ENCODE results near the gene KRTAP16-1. TPM values are rescaled to one million over a fixed set of nuclear protein-coding genes. Genes with fewer than 3 reads are reported as not detected.

The KRTAP16-1 gene
- total and polyA plus RNA-seq, 2 donors, result not detected

DNA sequence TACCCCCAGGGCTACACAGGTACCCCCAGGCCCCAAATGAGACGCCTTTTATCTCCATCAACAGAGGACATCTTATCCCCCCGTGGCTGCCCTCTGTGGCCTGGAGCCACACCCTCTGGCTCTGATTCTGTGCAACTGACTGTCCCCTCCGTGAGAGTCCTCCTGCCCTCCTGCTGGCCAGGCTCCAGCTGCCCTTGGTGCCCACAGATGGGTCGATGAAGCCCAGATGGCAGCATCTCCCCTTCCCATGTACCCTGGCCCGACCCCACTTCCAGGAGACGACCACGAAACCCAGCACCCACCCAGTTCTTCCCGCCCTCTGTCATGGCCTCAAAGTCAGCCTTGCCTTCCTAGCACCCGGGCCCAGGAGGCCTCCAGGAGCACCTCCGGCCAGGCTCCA lies 16.0 kb upstream of the KRTAP16-1 start:
- DNase-seq (ENCODE audit: extremely low spot score), result no peak
- no peaks in the 10 kb centered on the region for H3K4me1 ChIP-seq (ENCODE audit: insufficient read depth)
- WGBS, result 84% methylated on average over 10 of the region's 10 CpGs
- H3K27ac ChIP-seq (ENCODE audit: low read depth), result no peak overlapping the region
- no peak overlapping the region for H3K4me3 ChIP-seq (ENCODE audit: low read depth, low read length)
- no peaks in the 10 kb centered on the region for H3K36me3 ChIP-seq (ENCODE audit: insufficient read depth)

DNA sequence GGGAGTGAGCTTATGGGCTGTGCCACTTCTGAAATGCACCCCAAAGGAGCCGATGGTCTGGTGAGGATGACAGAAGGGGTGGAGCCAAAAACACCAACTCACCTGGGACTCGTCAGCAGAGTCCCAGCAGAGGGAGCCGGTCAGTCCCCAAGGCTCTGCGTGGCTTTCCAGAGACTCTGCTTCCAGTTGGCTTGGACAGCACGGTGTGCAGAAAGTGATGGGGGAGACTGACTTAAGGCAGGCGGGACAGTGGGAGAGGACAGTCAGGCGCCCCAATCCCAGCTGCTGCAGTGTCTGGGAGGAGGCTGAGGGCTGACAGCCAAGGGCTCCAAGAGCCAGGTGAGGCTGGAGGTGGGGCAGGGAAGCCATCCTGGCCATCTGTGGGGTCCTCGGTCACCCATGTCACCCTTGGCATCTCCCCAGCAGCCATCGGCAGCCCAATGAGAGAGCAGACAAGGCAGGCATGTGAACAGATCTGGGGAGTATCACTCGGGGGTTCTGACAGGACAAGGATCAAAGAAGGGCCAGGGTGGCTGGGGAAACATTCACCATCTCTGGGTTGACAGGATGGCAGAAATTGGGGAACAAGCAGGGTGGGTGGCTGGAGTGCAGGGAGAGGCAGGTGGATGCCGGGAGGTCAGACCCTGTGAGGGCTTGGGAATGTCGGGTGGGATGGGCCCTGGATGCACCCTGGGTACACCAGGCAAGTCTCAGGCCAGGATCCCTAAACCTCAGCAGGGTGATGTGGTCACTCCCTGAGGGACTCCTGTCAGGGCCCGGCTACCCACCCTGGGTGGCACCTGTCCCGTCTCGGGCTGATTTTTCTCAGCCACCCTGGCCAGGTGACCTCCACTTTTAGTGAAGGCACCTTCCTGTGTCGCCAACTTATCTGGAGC lies 15.3 kb upstream of the KRTAP16-1 start:
- Histone ChIP-seq H3K36me3 (ENCODE audit: insufficient read depth) (no peaks in the 10 kb centered on the region), H3K4me1 (ENCODE audit: insufficient read depth) (no peaks in the 10 kb centered on the region), H3K27ac (ENCODE audit: low read depth) (no peak overlapping the region), H3K4me3 (ENCODE audit: low read depth, low read length) (no peak overlapping the region)
- no peak for DNase-seq (ENCODE audit: extremely low spot score)
- 73% methylated on average over 16 of the region's 16 CpGs for WGBS

DNA sequence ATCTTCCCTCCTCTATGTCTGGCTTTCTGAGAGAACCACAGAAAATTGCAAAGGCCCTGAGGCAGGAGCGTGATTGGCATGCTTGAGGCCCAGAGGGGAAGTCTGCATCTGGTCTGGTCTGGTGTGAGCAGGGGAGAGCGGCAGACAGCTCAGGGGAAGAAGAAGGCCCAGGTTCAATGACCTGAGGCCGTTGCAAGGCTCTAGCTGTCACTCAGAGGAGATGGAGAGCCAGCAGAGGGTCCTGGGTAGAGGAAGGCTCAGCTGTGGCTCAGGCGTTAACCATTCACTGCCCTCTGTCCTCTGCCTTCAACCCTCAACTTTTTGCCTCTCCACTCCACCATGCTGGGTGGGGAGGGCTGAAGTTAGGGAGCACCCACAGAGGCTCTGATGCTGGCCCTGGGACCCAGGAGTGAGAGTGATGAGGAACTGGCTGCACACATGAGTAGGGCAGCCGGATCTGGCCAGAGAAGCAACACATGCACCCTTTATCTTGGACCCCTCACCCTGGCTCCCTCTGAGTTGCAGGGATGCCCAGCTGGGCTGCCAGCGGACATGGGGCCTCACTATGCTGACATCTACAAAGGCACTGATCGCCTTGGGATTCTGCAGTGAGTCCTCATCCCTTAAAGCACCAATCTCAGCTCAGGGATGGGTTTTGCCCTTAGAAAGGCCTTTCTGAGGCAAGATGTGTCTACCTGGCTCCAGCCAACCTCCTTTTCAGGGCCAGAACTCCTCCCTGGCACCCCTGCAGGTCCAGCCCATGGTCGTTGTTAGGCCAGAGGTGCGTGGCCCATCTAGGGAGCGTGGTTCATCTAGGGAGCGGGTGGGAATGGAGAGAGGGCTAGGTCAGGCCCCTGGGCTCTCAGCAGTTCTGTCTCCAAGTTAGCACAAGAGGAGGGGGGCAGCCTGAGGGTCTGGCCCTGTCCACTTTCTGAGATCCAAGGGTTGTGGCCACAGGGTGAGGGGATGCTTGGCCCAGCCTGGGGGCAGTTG lies 14.1 kb upstream of the KRTAP16-1 start:
- no peak overlapping the region for H3K27ac ChIP-seq (ENCODE audit: low read depth)
- H3K4me3 ChIP-seq (ENCODE audit: low read depth, low read length), result no peak overlapping the region
- H3K36me3 ChIP-seq (ENCODE audit: insufficient read depth), result no peaks in the 10 kb centered on the region
- 90% methylated on average over 11 of the region's 11 CpGs for WGBS
- DNase-seq (ENCODE audit: extremely low spot score), result no peak
- no peaks in the 10 kb centered on the region for H3K4me1 ChIP-seq (ENCODE audit: insufficient read depth)

DNA sequence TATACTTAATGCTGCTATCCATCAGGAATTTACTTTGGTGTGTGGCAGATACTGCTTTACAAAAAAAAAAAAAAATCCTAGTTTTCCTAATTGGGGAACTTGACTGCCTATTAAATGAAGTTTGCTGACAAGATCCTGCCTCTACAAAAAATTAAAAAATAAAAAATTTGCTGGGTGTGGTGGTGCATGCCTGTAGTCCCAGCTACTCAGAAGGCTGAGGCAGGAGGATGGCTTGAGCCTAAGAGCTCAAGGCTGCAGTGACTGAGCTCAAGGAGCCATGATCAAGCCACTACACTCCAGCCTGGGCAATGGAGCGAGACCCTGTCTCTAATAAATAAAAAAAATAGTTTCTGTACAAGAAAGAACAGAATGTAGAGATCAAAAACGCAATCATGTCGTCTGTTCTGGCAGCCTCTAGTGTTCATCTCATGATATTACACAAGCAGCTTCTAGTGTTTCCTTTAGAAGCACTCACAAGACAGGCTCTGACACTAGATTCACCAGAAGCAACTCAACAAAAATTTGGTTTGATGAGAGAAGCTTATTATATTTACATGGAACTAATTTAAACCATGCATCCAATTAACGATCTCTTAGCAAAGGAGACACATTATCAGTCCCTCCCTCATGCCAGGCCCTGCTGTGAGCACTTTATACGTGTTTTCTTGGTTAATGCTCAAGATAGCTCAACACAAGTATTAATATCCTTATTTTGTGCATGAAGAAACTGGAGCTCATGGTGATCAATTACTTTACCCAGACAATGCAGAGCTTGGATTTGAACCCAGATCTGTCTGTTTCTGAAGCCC lies 13.2 kb upstream of the KRTAP16-1 start:
- Histone ChIP-seq H3K4me3 (ENCODE audit: low read depth, low read length) (no peak overlapping the region), H3K4me1 (ENCODE audit: insufficient read depth) (no peaks in the 10 kb centered on the region), H3K36me3 (ENCODE audit: insufficient read depth) (no peaks in the 10 kb centered on the region), H3K27ac (ENCODE audit: low read depth) (no peak overlapping the region)
- WGBS, result 32% methylated on average over 5 of the region's 5 CpGs
- DNase-seq (ENCODE audit: extremely low spot score), result no peak

DNA sequence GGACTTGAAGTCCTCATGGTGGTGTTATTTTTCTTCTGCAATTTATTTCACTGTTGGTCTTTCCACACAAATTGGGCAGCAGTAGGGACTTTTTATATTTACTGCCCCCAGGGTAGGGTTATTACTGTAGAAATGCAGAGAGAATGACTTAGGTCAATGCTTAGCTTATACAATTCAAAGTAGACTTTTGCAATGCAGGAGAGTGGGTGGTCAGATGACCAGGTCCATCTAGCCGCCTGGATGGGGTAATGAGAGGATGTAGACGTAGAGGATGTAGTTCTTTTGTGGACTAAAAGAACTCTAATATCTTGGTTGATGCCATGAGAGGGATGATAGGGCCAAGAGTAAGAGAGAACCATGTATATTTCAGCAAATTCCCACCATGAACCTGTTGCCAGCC lies 9.1 kb upstream of the KRTAP16-1 start:
- 48% methylated on average over 2 of the region's 2 CpGs for WGBS
- no peaks in the 10 kb centered on the region for H3K4me1 ChIP-seq (ENCODE audit: insufficient read depth)
- DNase-seq (ENCODE audit: extremely low spot score), result no peak
- H3K27ac ChIP-seq (ENCODE audit: low read depth), result no peak overlapping the region
- H3K4me3 ChIP-seq (ENCODE audit: low read depth, low read length), result no peak overlapping the region
- no peaks in the 10 kb centered on the region for H3K36me3 ChIP-seq (ENCODE audit: insufficient read depth)

DNA sequence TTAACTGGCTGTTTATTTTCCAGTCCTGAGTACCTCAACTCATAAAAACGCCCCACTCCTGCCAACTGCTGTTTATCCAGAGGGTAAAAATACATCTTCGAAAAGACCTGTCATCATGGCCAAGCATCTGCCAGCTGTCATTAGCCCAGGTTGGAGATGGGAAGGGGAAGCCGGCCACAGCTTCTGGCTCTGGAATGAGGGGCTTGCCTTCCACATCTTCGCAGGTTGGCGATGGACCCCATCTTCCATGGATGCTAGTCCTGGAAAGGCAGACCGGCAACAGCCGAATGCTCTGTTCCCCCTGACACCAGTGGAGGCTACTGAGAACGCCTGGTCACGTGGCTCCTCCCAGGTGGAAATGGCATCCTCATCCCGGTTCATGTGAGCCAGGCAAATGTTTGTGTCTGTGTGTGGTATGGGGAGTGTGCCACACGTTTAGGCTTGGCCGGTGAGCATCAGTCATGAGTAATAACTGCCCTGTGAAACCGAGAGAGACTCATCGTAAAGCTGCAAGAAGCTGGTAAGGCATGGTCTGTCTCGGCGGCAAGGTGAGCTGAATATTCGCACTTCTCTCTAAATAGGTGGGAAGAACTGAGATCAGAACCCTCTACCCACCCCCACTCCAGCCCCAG lies 6.8 kb upstream of the KRTAP16-1 start:
- H3K27ac ChIP-seq (ENCODE audit: low read depth), result no peak overlapping the region
- no peaks in the 10 kb centered on the region for H3K4me1 ChIP-seq (ENCODE audit: insufficient read depth)
- H3K4me3 ChIP-seq (ENCODE audit: low read depth, low read length), result no peak overlapping the region
- no peaks in the 10 kb centered on the region for H3K36me3 ChIP-seq (ENCODE audit: insufficient read depth)
- no peak for DNase-seq (ENCODE audit: extremely low spot score)
- 69% methylated on average over 17 of the region's 17 CpGs for WGBS

DNA sequence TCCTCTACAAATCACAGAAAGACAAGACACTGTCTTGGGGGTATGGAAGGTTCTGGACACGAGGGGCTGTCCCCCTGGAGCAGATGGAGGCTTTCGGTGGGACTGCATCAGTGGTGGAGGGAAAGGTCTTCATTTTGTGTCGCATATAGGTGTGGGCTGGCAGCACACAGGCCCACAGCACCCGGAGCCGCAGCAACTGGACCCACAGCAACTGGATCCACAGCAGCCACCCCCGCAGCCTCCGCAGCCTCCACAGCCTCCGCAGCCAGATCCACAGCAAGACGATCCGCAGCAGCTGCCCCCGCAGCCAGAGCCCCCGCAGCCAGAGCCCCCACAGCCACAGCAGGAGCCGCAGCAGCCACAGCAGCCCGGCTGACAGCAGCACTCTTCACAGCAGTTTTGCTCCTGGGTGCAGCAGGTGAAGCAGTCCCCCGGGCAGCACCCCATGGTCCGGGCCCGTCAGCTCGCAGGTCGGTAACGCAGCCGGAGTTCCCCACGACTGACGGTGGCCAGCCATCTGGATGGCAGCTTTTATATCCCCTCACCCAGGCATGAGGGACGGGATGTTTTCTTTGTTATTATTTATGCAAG lies 6.2 kb upstream of the KRTAP16-1 start, which contains the start of gene KRTAP17-1:
Gene KRTAP17-1 (minus strand): TSS at position 507 of the 591 bp plus-strand sequence. CDS start 60 bp downstream, at position 447.
- Histone ChIP-seq H3K36me3 (ENCODE audit: insufficient read depth) (no peaks in the 10 kb centered on the region), H3K27ac (ENCODE audit: low read depth) (no peak within 1 kb of the TSS), H3K4me3 (ENCODE audit: low read depth, low read length) (no peak within 1 kb of the TSS), H3K4me1 (ENCODE audit: insufficient read depth) (no peaks in the 10 kb centered on the region)
- no peak for DNase-seq (ENCODE audit: extremely low spot score)
- 70% methylated on average over 24 of the region's 24 CpGs for WGBS

DNA sequence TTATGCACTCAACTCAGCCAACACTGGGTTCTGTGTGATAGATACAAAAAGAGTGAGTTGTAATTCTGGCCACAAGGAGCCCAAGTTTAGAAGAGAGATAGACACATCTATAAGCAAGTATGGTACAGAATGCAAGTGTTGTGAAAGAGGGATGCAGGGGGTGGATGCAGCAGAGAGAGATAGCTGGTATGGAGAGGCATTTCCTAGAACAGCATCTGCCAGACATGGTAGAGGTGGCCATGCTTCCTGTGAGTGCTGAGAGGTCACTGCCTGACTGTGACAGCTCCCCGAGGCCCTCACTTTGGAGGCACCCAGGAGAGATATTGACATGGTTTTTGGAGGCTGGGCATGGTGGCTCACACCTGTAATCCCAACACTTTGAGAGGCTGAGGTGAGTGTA lies 2.0 kb upstream of the KRTAP16-1 start:
- no peaks in the 10 kb centered on the region for H3K4me1 ChIP-seq (ENCODE audit: insufficient read depth)
- no peak overlapping the region for H3K27ac ChIP-seq (ENCODE audit: low read depth)
- DNase-seq (ENCODE audit: extremely low spot score), result no peak
- WGBS, result 78% methylated on average over 1 of the region's 1 CpG
- no peak overlapping the region for H3K4me3 ChIP-seq (ENCODE audit: low read depth, low read length)
- H3K36me3 ChIP-seq (ENCODE audit: insufficient read depth), result no peaks in the 10 kb centered on the region

DNA sequence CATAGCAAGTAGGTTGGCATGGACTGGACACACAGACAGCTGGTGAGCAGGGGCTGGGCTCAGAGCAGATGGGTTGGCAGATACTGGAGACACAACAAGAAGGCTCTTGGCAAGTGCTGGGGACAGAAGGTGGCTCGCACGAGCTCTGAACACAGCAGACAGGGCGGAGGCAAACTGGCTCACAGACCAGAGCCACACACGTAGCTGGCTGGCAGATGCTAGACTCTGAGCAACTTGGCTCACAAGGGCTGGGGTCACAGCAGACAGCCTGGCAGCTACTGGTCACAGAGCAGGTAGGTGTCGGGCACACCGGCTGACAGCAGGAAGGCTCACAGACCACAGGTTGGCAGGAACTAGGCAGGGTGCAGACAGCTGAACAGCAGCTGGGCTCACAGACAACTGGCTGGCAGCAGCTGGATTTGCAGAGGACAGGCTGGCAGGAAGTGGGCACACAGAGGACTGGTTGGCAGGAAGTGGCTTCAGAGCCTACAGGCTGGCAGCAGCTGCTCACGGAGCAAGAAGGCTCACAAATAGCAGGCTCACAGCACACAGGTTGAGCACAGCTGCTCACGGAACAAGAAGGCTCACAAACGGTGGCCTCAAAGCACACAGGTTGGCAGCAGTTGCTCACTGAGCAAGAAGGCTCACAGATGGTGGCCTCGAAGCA lies 725 bp downstream of the KRTAP16-1 start:
- 50% methylated on average over 10 of the region's 10 CpGs for WGBS
- no peak overlapping the region for H3K4me3 ChIP-seq (ENCODE audit: low read depth, low read length)
- no peaks in the 10 kb centered on the region for H3K36me3 ChIP-seq (ENCODE audit: insufficient read depth)
- no peak for DNase-seq (ENCODE audit: extremely low spot score)
- H3K4me1 ChIP-seq (ENCODE audit: insufficient read depth), result no peaks in the 10 kb centered on the region
- H3K27ac ChIP-seq (ENCODE audit: low read depth), result no peak overlapping the region

DNA sequence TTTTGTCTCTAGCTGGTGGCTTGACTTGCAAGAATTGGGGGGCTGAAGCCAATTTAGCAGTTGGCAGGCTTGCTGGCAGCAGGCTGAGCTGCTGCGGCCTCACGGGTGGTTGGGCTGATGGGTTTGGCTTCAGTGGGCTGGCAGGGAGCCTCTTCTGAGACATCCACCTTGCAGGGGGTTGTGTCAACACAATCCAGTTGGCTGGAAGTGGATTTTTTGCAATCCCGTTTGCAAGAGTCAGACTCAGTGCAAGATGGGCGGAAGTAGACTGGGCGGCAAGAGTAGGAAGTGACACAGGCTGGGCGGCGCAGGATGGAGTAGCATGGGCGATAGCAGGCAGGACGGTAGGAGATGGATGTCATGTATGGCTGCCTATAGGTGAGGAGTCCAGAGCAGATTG lies 1.5 kb downstream of the KRTAP16-1 start:
- 78% methylated on average over 9 of the region's 9 CpGs for WGBS
- H3K27ac ChIP-seq (ENCODE audit: low read depth), result no peak overlapping the region

DNA sequence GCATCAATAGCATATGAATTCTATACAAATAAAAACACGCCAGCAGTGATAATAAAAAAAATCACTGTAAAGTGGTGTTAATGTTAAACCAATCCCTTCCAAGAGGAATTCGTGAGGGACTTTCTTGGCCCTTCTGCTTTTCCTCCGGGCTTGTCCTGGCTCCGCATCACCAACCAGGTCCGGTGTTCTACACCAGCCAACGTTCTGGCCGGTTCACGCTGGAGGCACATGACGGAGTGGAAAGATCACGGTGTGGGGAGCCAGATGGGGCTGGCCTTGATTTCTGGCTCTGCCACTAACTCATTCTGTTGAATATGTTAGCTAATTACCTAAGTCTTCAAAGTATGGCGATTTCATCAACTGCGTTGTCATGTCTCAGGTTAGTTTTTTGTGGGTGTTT lies 5.0 kb downstream of the KRTAP16-1 start:
- WGBS, result 84% methylated on average over 12 of the region's 12 CpGs

More for the DNA sequence above, 1.5 kb downstream of the KRTAP16-1 start:
- H3K4me3 ChIP-seq (ENCODE audit: low read depth, low read length), result no peak overlapping the region
- H3K4me1 ChIP-seq (ENCODE audit: insufficient read depth), result no peaks in the 10 kb centered on the region
- H3K36me3 ChIP-seq (ENCODE audit: insufficient read depth), result no peaks in the 10 kb centered on the region
- DNase-seq (ENCODE audit: extremely low spot score), result no peak

DNA sequence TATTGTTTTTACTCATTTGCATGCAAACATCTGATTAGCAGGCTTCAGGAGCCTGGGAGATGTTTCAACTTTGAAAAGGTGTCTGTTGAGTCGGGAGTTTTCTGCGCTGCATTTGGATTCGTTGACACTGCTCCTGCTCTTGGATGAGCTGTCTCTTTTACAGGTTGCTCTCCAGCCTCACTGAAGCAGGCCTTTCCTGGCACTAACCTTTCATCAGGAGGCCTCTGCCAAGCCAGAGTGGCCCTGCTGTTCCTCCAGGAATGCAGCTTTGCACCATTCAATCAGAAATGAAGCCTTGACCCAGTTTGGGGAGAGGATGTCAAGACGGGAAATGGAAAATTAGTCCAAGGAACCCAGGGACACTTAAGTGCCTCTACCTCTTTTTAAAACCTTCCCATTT lies 6.1 kb downstream of the KRTAP16-1 start:
- H3K27ac ChIP-seq (ENCODE audit: low read depth), result no peak overlapping the region
- WGBS, result 89% methylated on average over 4 of the region's 4 CpGs
- no peaks in the 10 kb centered on the region for H3K4me1 ChIP-seq (ENCODE audit: insufficient read depth)
- DNase-seq (ENCODE audit: extremely low spot score), result no peak
- H3K36me3 ChIP-seq (ENCODE audit: insufficient read depth), result no peaks in the 10 kb centered on the region
- no peak overlapping the region for H3K4me3 ChIP-seq (ENCODE audit: low read depth, low read length)

More for the DNA sequence above, 5.0 kb downstream of the KRTAP16-1 start:
- Histone ChIP-seq H3K4me1 (ENCODE audit: insufficient read depth) (no peaks in the 10 kb centered on the region), H3K4me3 (ENCODE audit: low read depth, low read length) (no peak overlapping the region), H3K27ac (ENCODE audit: low read depth) (no peak overlapping the region), H3K36me3 (ENCODE audit: insufficient read depth) (no peaks in the 10 kb centered on the region)
- DNase-seq (ENCODE audit: extremely low spot score), result no peak
